ENCODE data around the gene NDUFA7.
"Not testable (repeated sequence)": the region's sequence is repeated elsewhere in the genome, so short reads cannot be mapped to it uniquely, and the experiment has no call there.

NDUFA7 gene

GRCh38 chr19:8269724-8270123 is 51.5 kb downstream of the NDUFA7 start:
- Histone ChIP-seq H3K4me3 (ENCODE audit: low read length) (peak overlapping the region; percentile 18; the same call in 1 of the 2 replicates), H3K4me2 (ENCODE audit: low read length) (peak overlapping the region; percentile 86)

GRCh38 chr19:8265872-8266271 is 55.3 kb downstream of the NDUFA7 start:
- Histone ChIP-seq H3K27ac (ENCODE audit: low read depth, low read length) (no peak overlapping the region), H3K9me2 (replicated peaks; ENCODE audit: control insufficient read depth, low read length) (no peaks in the 10 kb centered on the region), H3K27me3 (ENCODE audit: control insufficient read depth, low read length) (peaks cover 6% of the 10 kb centered on the region; the same call in 1 of the 2 replicates), H3K79me2 (ENCODE audit: control insufficient read depth, low read length) (no peaks in the 10 kb centered on the region), H4K20me1 (ENCODE audit: control insufficient read depth, insufficient read depth, low read depth, low read length) (0 out of 2 replicates have a peak, but pooled peaks cover 2% of the 10 kb centered on the region), H3F3A (ENCODE audit: control insufficient read depth, insufficient read depth) (peaks cover 12% of the 10 kb centered on the region), H3K9me3 (ENCODE audit: control insufficient read depth, insufficient read depth, low read length) (no peaks in the 10 kb centered on the region), H3K4me3 (ENCODE audit: low read length) (no peak overlapping the region), H3K36me3 (ENCODE audit: control insufficient read depth, low read length) (no peaks in the 10 kb centered on the region), H3K4me2 (ENCODE audit: low read length) (no peak overlapping the region), H3K4me1 (ENCODE audit: control insufficient read depth, low read length) (peaks cover 27% of the 10 kb centered on the region)
- TF ChIP-seq EZH2phosphoT487 (IDR thresholded peaks at IDR 0.05; ENCODE audit: borderline replicate concordance, low read length) (no peak), CTCF (IDR thresholded peaks at IDR 0.05; ENCODE audit: low read depth, low read length, poor library complexity, severe bottlenecking) (no peak)

More at GRCh38 chr19:8269724-8270123, 51.5 kb downstream of the NDUFA7 start:
- TF ChIP-seq CTCF (IDR thresholded peaks at IDR 0.05; ENCODE audit: low read depth, low read length, poor library complexity, severe bottlenecking) (no peak), EZH2phosphoT487 (IDR thresholded peaks at IDR 0.05; ENCODE audit: borderline replicate concordance, low read length) (no peak)
- no peaks in the 10 kb centered on the region for H3K79me2 ChIP-seq (ENCODE audit: control insufficient read depth, low read length)
- H3K4me1 ChIP-seq (ENCODE audit: control insufficient read depth, low read length) = peaks cover 27% of the 10 kb centered on the region
- H3F3A ChIP-seq (ENCODE audit: control insufficient read depth, insufficient read depth) = peaks cover 12% of the 10 kb centered on the region
- 0 out of 2 replicates have a peak, but pooled peaks cover 2% of the 10 kb centered on the region for H4K20me1 ChIP-seq (ENCODE audit: control insufficient read depth, insufficient read depth, low read depth, low read length)
- H3K9me2 ChIP-seq (replicated peaks; ENCODE audit: control insufficient read depth, low read length) = no peaks in the 10 kb centered on the region
- no peaks in the 10 kb centered on the region for H3K9me3 ChIP-seq (ENCODE audit: control insufficient read depth, insufficient read depth, low read length)
- no peak overlapping the region for H3K27ac ChIP-seq (ENCODE audit: low read depth, low read length)
- no peaks in the 10 kb centered on the region for H3K36me3 ChIP-seq (ENCODE audit: control insufficient read depth, low read length)
- peaks cover 6% of the 10 kb centered on the region; the same call in 1 of the 2 replicates for H3K27me3 ChIP-seq (ENCODE audit: control insufficient read depth, low read length)

DNA sequence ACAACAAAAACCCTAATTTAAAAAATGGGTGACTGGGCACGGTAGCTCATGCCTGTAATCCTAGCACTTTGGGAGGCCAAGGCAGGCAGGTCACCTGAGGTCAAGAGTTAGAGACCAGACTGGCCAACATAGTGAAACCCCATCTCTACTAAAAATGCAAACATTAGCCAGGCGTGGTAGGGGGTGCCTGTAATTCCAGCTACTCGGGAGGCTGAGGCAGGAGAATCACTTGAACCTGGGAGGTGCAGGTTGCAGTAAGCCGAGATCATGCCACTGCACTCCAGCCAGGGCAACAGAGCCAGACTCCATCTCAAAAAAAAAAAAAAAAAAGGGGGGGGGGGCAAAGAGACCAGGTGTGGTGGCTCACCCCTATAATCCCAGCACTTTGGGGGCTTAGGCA is 56.9 kb downstream of the NDUFA7 start:
- H3K9me2 ChIP-seq (replicated peaks; ENCODE audit: control insufficient read depth, low read length); H3K27me3 ChIP-seq (ENCODE audit: control insufficient read depth, low read length): not testable (repeated sequence)

GRCh38 chr19:8262431-8262830 is 58.7 kb downstream of the NDUFA7 start:
- Histone ChIP-seq H3K27me3 (ENCODE audit: control insufficient read depth, low read length) (0 out of 2 replicates have a peak, but pooled peaks cover 2% of the 10 kb centered on the region), H3K9me2 (replicated peaks; ENCODE audit: control insufficient read depth, low read length) (no peaks in the 10 kb centered on the region), H3F3A (ENCODE audit: control insufficient read depth, insufficient read depth) (no peaks in the 10 kb centered on the region), H3K27ac (ENCODE audit: low read depth, low read length) (no peak overlapping the region), H4K20me1 (ENCODE audit: control insufficient read depth, insufficient read depth, low read depth, low read length) (0 out of 2 replicates have a peak, but pooled peaks cover 2% of the 10 kb centered on the region), H3K4me3 (ENCODE audit: low read length) (no peak overlapping the region), H3K4me2 (ENCODE audit: low read length) (no peak overlapping the region), H3K36me3 (ENCODE audit: control insufficient read depth, low read length) (no peaks in the 10 kb centered on the region), H3K79me2 (ENCODE audit: control insufficient read depth, low read length) (no peaks in the 10 kb centered on the region), H3K4me1 (ENCODE audit: control insufficient read depth, low read length) (peaks cover under 1% of the 10 kb centered on the region), H3K9me3 (ENCODE audit: control insufficient read depth, insufficient read depth, low read length) (no peaks in the 10 kb centered on the region)
- TF ChIP-seq EZH2phosphoT487 (IDR thresholded peaks at IDR 0.05; ENCODE audit: borderline replicate concordance, low read length) (no peak), CTCF (IDR thresholded peaks at IDR 0.05; ENCODE audit: low read depth, low read length, poor library complexity, severe bottlenecking) (no peak)

More for the DNA sequence above, 56.9 kb downstream of the NDUFA7 start:
- H3K36me3 ChIP-seq (ENCODE audit: control insufficient read depth, low read length); H3F3A ChIP-seq (ENCODE audit: control insufficient read depth, insufficient read depth); H3K27ac ChIP-seq (ENCODE audit: low read depth, low read length); H3K9me3 ChIP-seq (ENCODE audit: control insufficient read depth, insufficient read depth, low read length); H3K79me2 ChIP-seq (ENCODE audit: control insufficient read depth, low read length); H3K4me3 ChIP-seq (ENCODE audit: low read length); H3K4me2 ChIP-seq (ENCODE audit: low read length); H4K20me1 ChIP-seq (ENCODE audit: control insufficient read depth, insufficient read depth, low read depth, low read length): not testable (repeated sequence)
- peaks cover 19% of the 10 kb centered on the region for H3K4me1 ChIP-seq (ENCODE audit: control insufficient read depth, low read length)

Data from DOHH2 (cell line).